Measurements from ENCODE around the gene AZIN2. TPM values are rescaled to one million over a fixed set of nuclear protein-coding genes. Genes with fewer than 3 reads are reported as not detected.

The AZIN2 gene
- total and polyA plus RNA-seq, 2 of the 13 experiments (the other 11 are each of a cell fraction or from before 2014, with no cell fraction given): 1.7 to 3.5 TPM

- H3K9ac ChIP-seq (ENCODE audit: insufficient read depth, low read depth, low read length): peak overlapping the region; percentile 94; the same call in 1 of the 2 replicates
- in situ Hi-C loops (cut with HindIII; ENCODE audit: extremely low pct_ligation_motif_present, low pct_unique_long_range_greater_than_20kb): no loop called here
- H3K4me2 ChIP-seq (ENCODE audit: low read depth, low read length): peak overlapping the region; percentile 89
- H4K20me1 ChIP-seq (ENCODE audit: insufficient read depth, low read length): no peaks in the 10 kb centered on the region
- H2AFZ ChIP-seq (ENCODE audit: low read length): no peak overlapping the region
- ChIA-PET POLR2A (interaction anchor here (2.6 kb wide), 1 partner anchor 12 kb away, joined by 19 read pairs; no protein-coding TSS in a partner anchor), CTCF (ENCODE audit: low intra/inter-chr PET ratio, low total read pairs) (no interaction called here)
- peaks cover 22% of the 10 kb centered on the region for H3K79me2 ChIP-seq (ENCODE audit: insufficient read depth, low read length)
- 93% methylated on average over 4 of the region's 4 CpGs for WGBS (ENCODE audit: low lambda C conversion rate)
- intact Hi-C loops (cut with micrococcal nuclease; ENCODE audit: unreplicated experiment): loop anchor here (5.0 to 10.0 kb wide), 2 partner anchors 126 to 344 kb away; partner anchors contain the start of genes ZNF362 and ZSCAN20
- H3K4me1 ChIP-seq (ENCODE audit: insufficient read depth, low read length): peaks cover 45% of the 10 kb centered on the region
- BruUV-seq (replicated peaks): no TSS peak
- H3K9me3 ChIP-seq (ENCODE audit: low read length): no peaks in the 10 kb centered on the region
- H3K27ac ChIP-seq (ENCODE audit: extremely low read length, insufficient read depth, low read length): no peak overlapping the region
- no peaks in the 10 kb centered on the region; a peak in 1 of 5 replicates for H3K27me3 ChIP-seq (ENCODE audit: control insufficient read depth in 1 of 2, insufficient read depth in 2 of 2, low read length in 2 of 2)
- peak overlapping the region in 1 of 3 experiments; percentile 100; a peak in 1 of 6 replicates for H3K4me3 ChIP-seq (replicated peaks in 1 of 3; ENCODE audit: insufficient read depth in 1 of 3, low read depth in 2 of 3, low read length in 3 of 3)
- no peaks in the 10 kb centered on the region; a peak in 1 of 5 replicates for H3K36me3 ChIP-seq (replicated peaks in 1 of 2; ENCODE audit: control insufficient read depth in 1 of 2, insufficient read depth in 2 of 2, low read length in 2 of 2)
- no peak for ATAC-seq
- no peak for DNase-seq (ENCODE audit: low spot score)
- FAIRE-seq: no peak
- TF ChIP-seq IRX3 (CRISPR knock-in tag; IDR thresholded peaks at IDR 0.05; ENCODE audit: borderline replicate concordance, low read depth) (no peak), KDM2A (CRISPR knock-in tag; IDR thresholded peaks at IDR 0.05; ENCODE audit: borderline replicate concordance, low read depth) (no peak), XRCC5 (optimal IDR thresholded peaks at IDR 0.05; ENCODE audit: low read length) (no peak), ZNF24 (IDR thresholded peaks at IDR 0.05) (no peak), PHF21A (CRISPR knock-in tag; IDR thresholded peaks at IDR 0.05) (no peak), E2F2 (CRISPR knock-in tag; IDR thresholded peaks at IDR 0.05; ENCODE audit: borderline replicate concordance) (no peak), ZSCAN5A (CRISPR knock-in tag; IDR thresholded peaks at IDR 0.05; ENCODE audit: borderline replicate concordance) (no peak), ZNF441 (CRISPR knock-in tag; IDR thresholded peaks at IDR 0.05; ENCODE audit: borderline replicate concordance) (no peak), MEF2D (CRISPR knock-in tag; IDR thresholded peaks at IDR 0.05) (no peak), DR1 (CRISPR knock-in tag; IDR thresholded peaks at IDR 0.05) (no peak), ZNF3 (CRISPR knock-in tag; IDR thresholded peaks at IDR 0.05) (no peak), CREB1 (IDR thresholded peaks at IDR 0.05) (no peak), CREB1 (CRISPR knock-in tag; IDR thresholded peaks at IDR 0.05) (no peak), TCF7L2 (IDR thresholded peaks at IDR 0.05; ENCODE audit: low read depth, low read length) (no peak), ZNF616 (CRISPR knock-in tag; IDR thresholded peaks at IDR 0.05; ENCODE audit: low read depth) (no peak)
- TF ChIP-seq, protein P1, sequence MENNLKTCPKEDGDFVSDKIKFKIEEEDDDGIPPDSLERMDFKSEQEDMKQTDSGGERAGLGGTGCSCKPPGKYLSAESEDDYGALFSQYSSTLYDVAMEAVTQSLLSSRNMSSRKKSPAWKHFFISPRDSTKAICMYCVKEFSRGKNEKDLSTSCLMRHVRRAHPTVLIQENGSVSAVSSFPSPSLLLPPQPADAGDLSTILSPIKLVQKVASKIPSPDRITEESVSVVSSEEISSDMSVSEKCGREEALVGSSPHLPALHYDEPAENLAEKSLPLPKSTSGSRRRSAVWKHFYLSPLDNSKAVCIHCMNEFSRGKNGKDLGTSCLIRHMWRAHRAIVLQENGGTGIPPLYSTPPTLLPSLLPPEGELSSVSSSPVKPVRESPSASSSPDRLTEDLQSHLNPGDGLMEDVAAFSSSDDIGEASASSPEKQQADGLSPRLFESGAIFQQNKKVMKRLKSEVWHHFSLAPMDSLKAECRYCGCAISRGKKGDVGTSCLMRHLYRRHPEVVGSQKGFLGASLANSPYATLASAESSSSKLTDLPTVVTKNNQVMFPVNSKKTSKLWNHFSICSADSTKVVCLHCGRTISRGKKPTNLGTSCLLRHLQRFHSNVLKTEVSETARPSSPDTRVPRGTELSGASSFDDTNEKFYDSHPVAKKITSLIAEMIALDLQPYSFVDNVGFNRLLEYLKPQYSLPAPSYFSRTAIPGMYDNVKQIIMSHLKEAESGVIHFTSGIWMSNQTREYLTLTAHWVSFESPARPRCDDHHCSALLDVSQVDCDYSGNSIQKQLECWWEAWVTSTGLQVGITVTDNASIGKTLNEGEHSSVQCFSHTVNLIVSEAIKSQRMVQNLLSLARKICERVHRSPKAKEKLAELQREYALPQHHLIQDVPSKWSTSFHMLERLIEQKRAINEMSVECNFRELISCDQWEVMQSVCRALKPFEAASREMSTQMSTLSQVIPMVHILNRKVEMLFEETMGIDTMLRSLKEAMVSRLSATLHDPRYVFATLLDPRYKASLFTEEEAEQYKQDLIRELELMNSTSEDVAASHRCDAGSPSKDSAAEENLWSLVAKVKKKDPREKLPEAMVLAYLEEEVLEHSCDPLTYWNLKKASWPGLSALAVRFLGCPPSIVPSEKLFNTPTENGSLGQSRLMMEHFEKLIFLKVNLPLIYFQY (CRISPR knock-in tag; IDR thresholded peaks at IDR 0.05; ENCODE audit: borderline replicate concordance): no peak
- TF ChIP-seq, protein P2, sequence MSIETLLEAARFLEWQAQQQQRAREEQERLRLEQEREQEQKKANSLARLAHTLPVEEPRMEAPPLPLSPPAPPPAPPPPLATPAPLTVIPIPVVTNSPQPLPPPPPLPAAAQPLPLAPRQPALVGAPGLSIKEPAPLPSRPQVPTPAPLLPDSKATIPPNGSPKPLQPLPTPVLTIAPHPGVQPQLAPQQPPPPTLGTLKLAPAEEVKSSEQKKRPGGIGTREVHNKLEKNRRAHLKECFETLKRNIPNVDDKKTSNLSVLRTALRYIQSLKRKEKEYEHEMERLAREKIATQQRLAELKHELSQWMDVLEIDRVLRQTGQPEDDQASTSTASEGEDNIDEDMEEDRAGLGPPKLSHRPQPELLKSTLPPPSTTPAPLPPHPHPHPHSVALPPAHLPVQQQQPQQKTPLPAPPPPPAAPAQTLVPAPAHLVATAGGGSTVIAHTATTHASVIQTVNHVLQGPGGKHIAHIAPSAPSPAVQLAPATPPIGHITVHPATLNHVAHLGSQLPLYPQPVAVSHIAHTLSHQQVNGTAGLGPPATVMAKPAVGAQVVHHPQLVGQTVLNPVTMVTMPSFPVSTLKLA (IDR thresholded peaks at IDR 0.05): no peak
- TF ChIP-seq, protein P3, sequence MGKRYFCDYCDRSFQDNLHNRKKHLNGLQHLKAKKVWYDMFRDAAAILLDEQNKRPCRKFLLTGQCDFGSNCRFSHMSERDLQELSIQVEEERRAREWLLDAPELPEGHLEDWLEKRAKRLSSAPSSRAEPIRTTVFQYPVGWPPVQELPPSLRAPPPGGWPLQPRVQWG (CRISPR knock-in tag; IDR thresholded peaks at IDR 0.05; ENCODE audit: borderline replicate concordance, low read depth): no peak
Measured at GRCh38 chr1:33128781-33129180, 47.8 kb downstream of the AZIN2 start.

Measured in HepG2 (cell line).